A172 (cell line): ENCODE results near the gene RIPPLY3. TPM values are rescaled to one million over a fixed set of nuclear protein-coding genes. Genes with fewer than 3 reads are reported as not detected.

Experiments used
- DNase-seq: peaks from one replicate; pipeline ENCODE4 v3.0.0-alpha.2; 2015; ENCODE audit warnings: low spot score
- total RNA-seq: library from RNA; depleted of rRNA; stranded (reverse); fragments of >200 nt; shearing (Covaris generic); gene quantifications from 2 replicates; pipeline ENCODE4 v1.2.3, GENCODE V29; 2014; rRNA removed

Gene RIPPLY3
- total RNA-seq, 1 experiment from 2014 or later: 0.43 TPM

GRCh38 chr21:37060296-37060695, 53.8 kb downstream of the RIPPLY3 start:
- DNase-seq: peak; percentile 96

- no peak for DNase-seq
Observed at GRCh38 chr21:37061926-37062592, 55.6 kb downstream of the RIPPLY3 start.

GRCh38 chr21:37062593-37062935, 56.1 kb downstream of the RIPPLY3 start:
- DNase-seq: no peak

- DNase-seq: no peak
Observed at GRCh38 chr21:37063433-37063832, 56.9 kb downstream of the RIPPLY3 start.

- no peak for DNase-seq
Observed at GRCh38 chr21:37064841-37065240, 58.3 kb downstream of the RIPPLY3 start.

- no peak for DNase-seq
Observed at GRCh38 chr21:37065561-37066177, 59.2 kb downstream of the RIPPLY3 start.

Other genes with a start within 250 kb of the RIPPLY3 start
- 39.5 and 44.3 TPM in 2 replicates for gene HLCS, start 40.0 kb upstream of the RIPPLY3 start, total RNA-seq
- gene PIGP, start 66.4 kb downstream of the RIPPLY3 start, total RNA-seq: 22.3 and 28.6 TPM in 2 replicates
- gene TTC3, start 66.6 kb downstream of the RIPPLY3 start, total RNA-seq: 127 and 147 TPM in 2 replicates